Progenitor cell of endocrine pancreas (in vitro differentiated cells): ENCODE data around the gene MPIG6B. TPM values are rescaled to one million over a fixed set of nuclear protein-coding genes. Genes with fewer than 3 reads are reported as not detected.

Source experiments
- DNase-seq: peaks from one replicate; pipeline ENCODE4 v3.0.0; 2021; ENCODE audit warnings: low spot score; ENCODE audit not compliant: unreplicated experiment
- H3K27ac Mint-ChIP-seq: 2 replicates; pipeline ENCODE4 v1.8.0; 2021; ENCODE audit warnings: mild to moderate bottlenecking, moderate library complexity, mixed read lengths
- H3K27me3 Mint-ChIP-seq: 2 replicates; pipeline ENCODE4 v1.8.0; 2021; ENCODE audit warnings: mixed read lengths
- H3K36me3 Mint-ChIP-seq: 2 replicates; pipeline ENCODE4 v1.8.0; 2022; ENCODE audit warnings: mixed read lengths; ENCODE audit not compliant: insufficient read depth
- H3K4me1 Mint-ChIP-seq: 2 replicates; pipeline ENCODE4 v1.8.0; 2021; ENCODE audit warnings: low read depth, mixed read lengths
- H3K4me3 Mint-ChIP-seq: 2 replicates; pipeline ENCODE4 v1.8.0; 2021; ENCODE audit warnings: low read depth, mild to moderate bottlenecking, moderate library complexity, mixed read lengths
- H3K9me3 Mint-ChIP-seq: 2 replicates; pipeline ENCODE4 v1.8.0; 2021; ENCODE audit warnings: low read depth, mixed read lengths
- total RNA-seq: library from RNA; stranded (reverse); gene quantifications from 2 replicates; pipeline ENCODE4 v1.2.1, GENCODE V29; 2021
- TF ChIP-seq, protein P1 (sequence below): fragments of 200-600 bp; sonication (generic); IDR thresholded peaks from one replicate; pipeline ENCODE4 v1.5.0; 2021; ENCODE audit warnings: antibody characterized with exemption, mild to moderate bottlenecking; ENCODE audit not compliant: unreplicated experiment

The MPIG6B gene
- total RNA-seq, 1 donor from 2014 or later, result not detected

DNA sequence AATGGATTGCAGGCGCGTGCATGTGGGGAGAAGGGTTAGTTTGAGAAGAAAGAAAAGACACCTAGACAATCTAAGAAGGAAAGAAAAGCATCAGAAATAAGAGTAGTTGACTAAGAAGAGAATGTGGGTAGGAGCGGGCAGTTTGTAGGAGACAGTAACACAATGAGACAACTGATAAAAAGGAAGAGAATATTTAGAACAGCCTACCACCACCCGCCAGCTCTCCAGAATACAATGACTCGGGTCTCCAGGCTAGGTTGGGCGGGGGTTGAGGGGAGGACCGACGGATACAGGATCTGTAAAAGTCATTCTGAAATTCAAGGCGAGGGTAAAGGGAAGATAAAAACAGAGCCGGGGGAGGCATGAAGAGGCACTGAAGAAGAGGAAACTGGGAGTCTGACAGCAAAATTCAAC, 20.8 kb upstream of the MPIG6B start:
- Mint-ChIP-seq H3K36me3 (peaks cover 11% of the 10 kb centered on the region), H3K4me3 (peak overlapping the region; percentile 96), H3K27me3 (no peaks in the 10 kb centered on the region), H3K27ac (peak overlapping the region; percentile 95), H3K4me1 (peaks cover 19% of the 10 kb centered on the region), H3K9me3 (no peaks in the 10 kb centered on the region)
- TF ChIP-seq, protein P1, sequence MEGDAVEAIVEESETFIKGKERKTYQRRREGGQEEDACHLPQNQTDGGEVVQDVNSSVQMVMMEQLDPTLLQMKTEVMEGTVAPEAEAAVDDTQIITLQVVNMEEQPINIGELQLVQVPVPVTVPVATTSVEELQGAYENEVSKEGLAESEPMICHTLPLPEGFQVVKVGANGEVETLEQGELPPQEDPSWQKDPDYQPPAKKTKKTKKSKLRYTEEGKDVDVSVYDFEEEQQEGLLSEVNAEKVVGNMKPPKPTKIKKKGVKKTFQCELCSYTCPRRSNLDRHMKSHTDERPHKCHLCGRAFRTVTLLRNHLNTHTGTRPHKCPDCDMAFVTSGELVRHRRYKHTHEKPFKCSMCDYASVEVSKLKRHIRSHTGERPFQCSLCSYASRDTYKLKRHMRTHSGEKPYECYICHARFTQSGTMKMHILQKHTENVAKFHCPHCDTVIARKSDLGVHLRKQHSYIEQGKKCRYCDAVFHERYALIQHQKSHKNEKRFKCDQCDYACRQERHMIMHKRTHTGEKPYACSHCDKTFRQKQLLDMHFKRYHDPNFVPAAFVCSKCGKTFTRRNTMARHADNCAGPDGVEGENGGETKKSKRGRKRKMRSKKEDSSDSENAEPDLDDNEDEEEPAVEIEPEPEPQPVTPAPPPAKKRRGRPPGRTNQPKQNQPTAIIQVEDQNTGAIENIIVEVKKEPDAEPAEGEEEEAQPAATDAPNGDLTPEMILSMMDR, result no peak
- DNase-seq, result no peak

DNA sequence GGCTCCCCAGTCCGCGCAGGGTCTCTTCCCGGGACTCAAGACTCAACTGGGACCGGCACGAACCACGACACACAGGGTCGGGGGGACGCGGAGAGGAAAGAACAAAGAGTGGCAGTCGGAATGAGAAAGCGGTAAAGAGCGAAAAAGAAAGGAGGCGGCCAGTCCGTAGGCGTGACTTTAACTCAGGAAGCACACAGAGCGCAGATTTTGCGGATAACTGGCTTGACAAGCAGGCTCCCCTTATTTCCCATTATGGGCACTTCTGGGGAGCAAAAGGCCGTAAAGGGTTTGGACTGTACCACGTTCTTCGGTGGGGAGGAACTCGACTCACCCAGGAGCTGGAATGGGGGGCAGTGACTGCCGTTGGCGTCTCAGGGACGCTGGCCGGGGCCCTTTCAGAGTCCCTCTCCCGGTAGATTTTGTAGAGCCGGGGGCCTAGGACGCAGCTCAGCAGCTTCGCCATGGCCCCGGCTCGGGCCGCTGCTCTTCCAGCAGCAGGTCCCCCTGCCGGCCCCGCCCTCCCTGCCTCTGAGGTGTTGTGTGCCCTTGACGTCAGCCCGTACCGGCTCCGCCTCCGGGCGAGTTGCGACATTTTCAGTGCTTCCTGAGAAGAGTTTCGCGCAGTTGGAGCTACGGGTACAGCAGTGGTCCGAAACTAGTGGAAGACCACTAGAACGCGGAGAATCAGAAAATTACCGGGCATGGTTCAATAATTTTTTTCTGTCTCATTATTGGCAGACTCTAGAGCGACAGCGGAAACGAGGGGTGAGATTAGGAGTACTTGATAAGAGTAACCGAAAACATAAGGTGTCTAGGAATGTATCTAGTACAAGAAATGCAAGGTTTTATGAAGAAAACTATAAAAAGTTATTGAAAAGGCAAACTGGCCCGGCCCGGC, 20.1 kb upstream of the MPIG6B start, which contains the start of gene ABHD16A:
TSS of gene ABHD16A (minus strand) at position 506 of the 898 bp plus-strand sequence. CDS start at position 463, 43 bp downstream.
- Mint-ChIP-seq H3K36me3 (peaks cover 4% of the 10 kb centered on the region), H3K4me1 (peaks cover 18% of the 10 kb centered on the region), H3K27me3 (no peaks in the 10 kb centered on the region), H3K27ac (peak within 1 kb of the TSS; percentile 95), H3K9me3 (no peaks in the 10 kb centered on the region), H3K4me3 (peak within 1 kb of the TSS; percentile 96)
- TF ChIP-seq, protein P1, result no peak
- peak; percentile 92 for DNase-seq

DNA sequence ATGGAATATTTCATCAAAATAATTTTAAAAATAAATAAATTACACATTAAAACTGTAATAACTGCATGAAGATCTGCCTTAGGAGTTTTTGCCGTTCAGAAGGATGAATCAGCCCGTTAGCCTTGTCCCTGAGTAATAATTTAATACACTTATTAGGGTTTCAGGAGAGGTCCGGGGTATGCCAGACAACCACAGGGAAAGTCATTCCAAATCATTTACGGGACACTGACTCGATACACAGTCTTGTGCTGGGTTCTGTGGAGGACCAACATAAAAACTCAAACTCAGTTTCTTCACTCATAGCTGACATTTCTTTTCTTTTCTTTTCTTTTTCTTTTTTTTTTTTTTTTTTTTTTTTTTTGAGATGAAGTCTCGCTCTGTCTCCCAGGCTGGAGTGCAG, 17.2 kb upstream of the MPIG6B start:
- TF ChIP-seq, protein P1, result no peak
- no peak overlapping the region for H3K4me3 Mint-ChIP-seq
- H3K9me3 Mint-ChIP-seq, result no peaks in the 10 kb centered on the region
- H3K27me3 Mint-ChIP-seq, result no peaks in the 10 kb centered on the region
- H3K27ac Mint-ChIP-seq, result no peak overlapping the region
- peaks cover 2% of the 10 kb centered on the region for H3K36me3 Mint-ChIP-seq
- H3K4me1 Mint-ChIP-seq, result peaks cover 15% of the 10 kb centered on the region
- DNase-seq, result no peak

DNA sequence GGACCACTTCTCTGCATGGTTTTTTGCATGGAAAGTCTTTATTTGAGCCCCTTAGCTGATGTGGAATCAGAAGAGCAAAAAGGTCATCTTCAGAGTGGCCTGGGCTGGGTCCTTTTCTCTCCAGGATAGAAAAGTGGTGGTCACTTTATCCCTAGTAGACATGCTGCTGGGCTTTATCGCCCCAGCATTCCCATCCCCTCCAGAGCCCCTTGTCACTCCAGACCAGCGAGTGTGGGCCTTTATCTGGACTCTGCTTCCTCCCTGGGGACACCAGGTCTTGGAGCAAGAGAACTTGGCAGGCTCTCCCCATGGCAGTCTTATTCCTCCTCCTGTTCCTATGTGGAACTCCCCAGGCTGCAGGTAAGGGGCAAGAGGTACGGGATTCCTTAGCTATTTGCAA, 16.6 kb upstream of the MPIG6B start, which contains the start of gene LY6G6F:
TSS of gene LY6G6F (plus strand) at position 268 of the 400 bp plus-strand sequence. CDS start at position 309, 41 bp downstream.
- DNase-seq, result no peak
- no peak within 1 kb of the TSS for H3K27ac Mint-ChIP-seq
- H3K4me1 Mint-ChIP-seq, result peaks cover 9% of the 10 kb centered on the region
- TF ChIP-seq, protein P1, result no peak
- H3K36me3 Mint-ChIP-seq, result no peaks in the 10 kb centered on the region
- H3K4me3 Mint-ChIP-seq, result no peak within 1 kb of the TSS
- no peaks in the 10 kb centered on the region for H3K9me3 Mint-ChIP-seq
- no peaks in the 10 kb centered on the region for H3K27me3 Mint-ChIP-seq

DNA sequence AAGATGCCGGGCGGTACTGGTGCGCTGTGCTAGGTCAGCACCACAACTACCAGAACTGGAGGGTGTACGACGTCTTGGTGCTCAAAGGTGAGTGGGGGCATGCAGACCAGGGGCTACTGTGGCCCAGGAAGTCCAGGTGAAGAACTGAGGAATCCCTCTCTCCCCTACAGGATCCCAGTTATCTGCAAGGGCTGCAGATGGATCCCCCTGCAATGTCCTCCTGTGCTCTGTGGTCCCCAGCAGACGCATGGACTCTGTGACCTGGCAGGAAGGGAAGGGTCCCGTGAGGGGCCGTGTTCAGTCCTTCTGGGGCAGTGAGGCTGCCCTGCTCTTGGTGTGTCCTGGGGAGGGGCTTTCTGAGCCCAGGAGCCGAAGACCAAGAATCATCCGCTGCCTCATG, 15.5 kb upstream of the MPIG6B start:
- Mint-ChIP-seq H3K4me1 (peaks cover 4% of the 10 kb centered on the region), H3K9me3 (no peaks in the 10 kb centered on the region), H3K27ac (no peak overlapping the region), H3K36me3 (no peaks in the 10 kb centered on the region), H3K27me3 (peaks cover 7% of the 10 kb centered on the region), H3K4me3 (no peak overlapping the region)
- no peak for DNase-seq
- TF ChIP-seq, protein P1, result no peak
